ENCODE results near the gene ESRRA.

DNA sequence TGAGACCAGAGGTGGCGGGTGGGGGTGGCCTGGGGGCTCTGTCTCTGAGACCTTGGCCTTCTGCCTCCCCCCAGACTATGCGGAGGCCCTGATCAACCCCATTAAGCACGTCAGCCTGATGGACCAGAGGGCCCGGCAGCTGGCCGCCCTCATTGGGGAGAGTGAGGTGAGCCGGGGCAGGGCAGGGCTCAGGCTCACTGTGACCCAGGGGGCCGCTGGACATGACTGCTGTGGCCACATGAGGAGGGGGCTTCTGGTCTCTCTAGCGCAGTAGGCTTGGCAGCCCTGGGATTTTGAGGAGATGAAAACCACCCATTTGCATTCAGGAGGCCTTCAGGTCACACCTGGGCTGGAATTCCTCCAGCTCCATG is 41.4 kb upstream of the ESRRA start:
- no peak for TF ChIP-seq POLR2AphosphoS5 (IDR thresholded peaks at IDR 0.05; ENCODE audit: low read depth, low read length)
- no peak for TF ChIP-seq POLR2A (IDR thresholded peaks at IDR 0.05; ENCODE audit: low read depth, low read length)
